Measurements from ENCODE around the gene DMBT1.
A peak's percentile ranks its signal among the peaks of the same experiment; 100 is the strongest.

The DMBT1 gene

GRCh38 chr10:122647383-122647968, 86.9 kb downstream of the DMBT1 start:
- TF ChIP-seq PAX5 (IDR thresholded peaks at IDR 0.05; ENCODE audit: insufficient read depth, low read length, severe bottlenecking) (no peak), TAF1 (IDR thresholded peaks at IDR 0.05; ENCODE audit: low read depth, low read length) (no peak), POLR2A (IDR thresholded peaks at IDR 0.05; ENCODE audit: low read depth, low read length) (no peak), SPI1 (IDR thresholded peaks at IDR 0.05; ENCODE audit: low read depth, low read length) (no peak), POU2F2 (IDR thresholded peaks at IDR 0.05; ENCODE audit: low read depth, low read length) (no peak), POLR2AphosphoS5 (IDR thresholded peaks at IDR 0.05; ENCODE audit: low read depth, low read length) (no peak)
- FAIRE-seq, result no peak
- no peak for DNase-seq (ENCODE audit: insufficient read length, low spot score)

GRCh38 chr10:122648599-122649428, 88.3 kb downstream of the DMBT1 start:
- FAIRE-seq, result peak; percentile 78
- DNase-seq (ENCODE audit: insufficient read length, low spot score), result peak; percentile 35
- TF ChIP-seq PAX5 (IDR thresholded peaks at IDR 0.05; ENCODE audit: insufficient read depth, low read length, severe bottlenecking), result no peak
- TF ChIP-seq TAF1 (IDR thresholded peaks at IDR 0.05; ENCODE audit: low read depth, low read length), result no peak
- no peak for TF ChIP-seq POU2F2 (IDR thresholded peaks at IDR 0.05; ENCODE audit: low read depth, low read length)
- no peak for TF ChIP-seq POLR2AphosphoS5 (IDR thresholded peaks at IDR 0.05; ENCODE audit: low read depth, low read length)

- FAIRE-seq (no peak), DNase-seq (ENCODE audit: insufficient read length, low spot score) (no peak)
- no peak for TF ChIP-seq POLR2A (IDR thresholded peaks at IDR 0.05; ENCODE audit: low read depth, low read length)
- TF ChIP-seq PAX5 (IDR thresholded peaks at IDR 0.05; ENCODE audit: insufficient read depth, low read length, severe bottlenecking), result no peak
- no peak for TF ChIP-seq POLR2AphosphoS5 (IDR thresholded peaks at IDR 0.05; ENCODE audit: low read depth, low read length)
- no peak for TF ChIP-seq SPI1 (IDR thresholded peaks at IDR 0.05; ENCODE audit: low read depth, low read length)
- no peak for TF ChIP-seq TAF1 (IDR thresholded peaks at IDR 0.05; ENCODE audit: low read depth, low read length)
- TF ChIP-seq POU2F2 (IDR thresholded peaks at IDR 0.05; ENCODE audit: low read depth, low read length), result no peak
These were observed 89.3 kb downstream of the DMBT1 start for GRCh38 chr10:122649903-122650302.

GRCh38 chr10:122650331-122650730, 89.8 kb downstream of the DMBT1 start:
- no peak for FAIRE-seq
- no peak for DNase-seq (ENCODE audit: insufficient read length, low spot score)
- TF ChIP-seq SPI1 (IDR thresholded peaks at IDR 0.05; ENCODE audit: low read depth, low read length) (no peak), POU2F2 (IDR thresholded peaks at IDR 0.05; ENCODE audit: low read depth, low read length) (no peak), TAF1 (IDR thresholded peaks at IDR 0.05; ENCODE audit: low read depth, low read length) (no peak), POLR2A (IDR thresholded peaks at IDR 0.05; ENCODE audit: low read depth, low read length) (no peak), PAX5 (IDR thresholded peaks at IDR 0.05; ENCODE audit: insufficient read depth, low read length, severe bottlenecking) (no peak), POLR2AphosphoS5 (IDR thresholded peaks at IDR 0.05; ENCODE audit: low read depth, low read length) (no peak)

GRCh38 chr10:122655524-122656307, 95.2 kb downstream of the DMBT1 start:
- DNase-seq (ENCODE audit: insufficient read length, low spot score) (no peak), FAIRE-seq (no peak)
- TF ChIP-seq POLR2AphosphoS5 (IDR thresholded peaks at IDR 0.05; ENCODE audit: low read depth, low read length) (no peak), POLR2A (IDR thresholded peaks at IDR 0.05; ENCODE audit: low read depth, low read length) (no peak), TAF1 (IDR thresholded peaks at IDR 0.05; ENCODE audit: low read depth, low read length) (no peak), SPI1 (IDR thresholded peaks at IDR 0.05; ENCODE audit: low read depth, low read length) (no peak), POU2F2 (IDR thresholded peaks at IDR 0.05; ENCODE audit: low read depth, low read length) (no peak), PAX5 (IDR thresholded peaks at IDR 0.05; ENCODE audit: insufficient read depth, low read length, severe bottlenecking) (no peak)

- no peak for DNase-seq (ENCODE audit: insufficient read length, low spot score)
- FAIRE-seq, result no peak
- no peak for TF ChIP-seq SPI1 (IDR thresholded peaks at IDR 0.05; ENCODE audit: low read depth, low read length)
- TF ChIP-seq PAX5 (IDR thresholded peaks at IDR 0.05; ENCODE audit: insufficient read depth, low read length, severe bottlenecking), result no peak
- TF ChIP-seq POLR2A (IDR thresholded peaks at IDR 0.05; ENCODE audit: low read depth, low read length), result no peak
- no peak for TF ChIP-seq POU2F2 (IDR thresholded peaks at IDR 0.05; ENCODE audit: low read depth, low read length)
- no peak for TF ChIP-seq TAF1 (IDR thresholded peaks at IDR 0.05; ENCODE audit: low read depth, low read length)
- TF ChIP-seq POLR2AphosphoS5 (IDR thresholded peaks at IDR 0.05; ENCODE audit: low read depth, low read length), result no peak
These were observed 95.8 kb downstream of the DMBT1 start for GRCh38 chr10:122656308-122656705.

GRCh38 chr10:122656741-122657140, 96.2 kb downstream of the DMBT1 start:
- no peak for FAIRE-seq

GRCh38 chr10:122657255-122657654, 96.7 kb downstream of the DMBT1 start:
- FAIRE-seq (no peak), DNase-seq (ENCODE audit: insufficient read length, low spot score) (no peak)
- TF ChIP-seq PAX5 (IDR thresholded peaks at IDR 0.05; ENCODE audit: insufficient read depth, low read length, severe bottlenecking) (no peak), POLR2A (IDR thresholded peaks at IDR 0.05; ENCODE audit: low read depth, low read length) (no peak), SPI1 (IDR thresholded peaks at IDR 0.05; ENCODE audit: low read depth, low read length) (no peak), TAF1 (IDR thresholded peaks at IDR 0.05; ENCODE audit: low read depth, low read length) (no peak), POLR2AphosphoS5 (IDR thresholded peaks at IDR 0.05; ENCODE audit: low read depth, low read length) (no peak), POU2F2 (IDR thresholded peaks at IDR 0.05; ENCODE audit: low read depth, low read length) (no peak)

More at GRCh38 chr10:122656741-122657140, 96.2 kb downstream of the DMBT1 start:
- DNase-seq (ENCODE audit: insufficient read length, low spot score), result no peak
- TF ChIP-seq PAX5 (IDR thresholded peaks at IDR 0.05; ENCODE audit: insufficient read depth, low read length, severe bottlenecking), result no peak
- TF ChIP-seq POLR2AphosphoS5 (IDR thresholded peaks at IDR 0.05; ENCODE audit: low read depth, low read length), result no peak
- TF ChIP-seq POU2F2 (IDR thresholded peaks at IDR 0.05; ENCODE audit: low read depth, low read length), result no peak
- no peak for TF ChIP-seq SPI1 (IDR thresholded peaks at IDR 0.05; ENCODE audit: low read depth, low read length)
- TF ChIP-seq POLR2A (IDR thresholded peaks at IDR 0.05; ENCODE audit: low read depth, low read length), result no peak
- TF ChIP-seq TAF1 (IDR thresholded peaks at IDR 0.05; ENCODE audit: low read depth, low read length), result no peak

GRCh38 chr10:122657729-122658128, 97.2 kb downstream of the DMBT1 start:
- DNase-seq (ENCODE audit: insufficient read length, low spot score), result no peak

More at GRCh38 chr10:122657729-122658128, 97.2 kb downstream of the DMBT1 start:
- TF ChIP-seq TAF1 (IDR thresholded peaks at IDR 0.05; ENCODE audit: low read depth, low read length) (no peak), POLR2A (IDR thresholded peaks at IDR 0.05; ENCODE audit: low read depth, low read length) (no peak), SPI1 (IDR thresholded peaks at IDR 0.05; ENCODE audit: low read depth, low read length) (no peak), POU2F2 (IDR thresholded peaks at IDR 0.05; ENCODE audit: low read depth, low read length) (no peak), POLR2AphosphoS5 (IDR thresholded peaks at IDR 0.05; ENCODE audit: low read depth, low read length) (no peak), PAX5 (IDR thresholded peaks at IDR 0.05; ENCODE audit: insufficient read depth, low read length, severe bottlenecking) (no peak)
- FAIRE-seq, result no peak
